MCF 10A (cell line): ENCODE data around the gene ST7. TPM values are rescaled to one million over a fixed set of nuclear protein-coding genes. Genes with fewer than 3 reads are reported as not detected.
"Not testable (repeated sequence)": the region's sequence is repeated elsewhere in the genome, so short reads cannot be mapped to it uniquely, and the experiment has no call there.

Experiments
- BruUV-seq: library from RNA; stranded (reverse); fragments of 400-500 nt; replicated peaks from 2 replicates; lab custom pipeline; 2021; lab: Mats Ljungman, UMichigan
- CTCF ChIA-PET: fragments of 300-600 bp; sonication (Branson Sonifier 250); formaldehyde crosslinking; extraction: SDS; loops from one replicate; lab custom pipeline; 2021; ENCODE audit warnings: antibody characterized with exemption, inconsistent platforms; lab: Yijun Ruan, JAX
- POLR2A ChIA-PET: fragments of 300-600, 350-650 bp; sonication (Branson Sonifier 250); formaldehyde crosslinking; extraction: SDS; loops from one replicate; lab custom pipeline; 2020; ENCODE audit warnings: antibody characterized with exemption, inconsistent platforms; lab: Yijun Ruan, JAX
- DNase-seq: peaks from one replicate; pipeline ENCODE4 v3.0.0-alpha.2; 2018; ENCODE audit not compliant: unreplicated experiment
- H3K27ac Mint-ChIP-seq: one replicate; pipeline ENCODE4 v1.8.0; 2022; ENCODE audit warnings: mild to moderate bottlenecking, low read depth, mixed read lengths; ENCODE audit not compliant: unreplicated experiment
- H3K27me3 Mint-ChIP-seq: one replicate; pipeline ENCODE4 v1.8.0; 2022; ENCODE audit warnings: mixed read lengths; ENCODE audit not compliant: insufficient read depth, unreplicated experiment
- H3K36me3 Mint-ChIP-seq: one replicate; pipeline ENCODE4 v1.8.0; 2022; ENCODE audit warnings: mild to moderate bottlenecking, moderate library complexity, mixed read lengths; ENCODE audit not compliant: insufficient read depth, unreplicated experiment
- H3K4me1 Mint-ChIP-seq: one replicate; pipeline ENCODE4 v1.8.0; 2022; ENCODE audit warnings: mixed read lengths; ENCODE audit not compliant: insufficient read depth, unreplicated experiment
- H3K4me3 Mint-ChIP-seq: one replicate; pipeline ENCODE4 v1.8.0; 2022; ENCODE audit warnings: mild to moderate bottlenecking, moderate library complexity, mixed read lengths; ENCODE audit not compliant: unreplicated experiment
- H3K9me3 Mint-ChIP-seq: one replicate; pipeline ENCODE4 v1.8.0; 2022; ENCODE audit warnings: mixed read lengths; ENCODE audit not compliant: unreplicated experiment
- intact Hi-C: fragments of 100-400 bp; cut with micrococcal nuclease; formaldehyde crosslinking; loops from 2 replicates; pipeline ENCODE4 v1.14.1; 2022
- total RNA-seq: library from RNA; stranded (reverse); gene quantifications from 2 replicates; pipeline ENCODE4 v1.2.3, GENCODE V29; 2022
- TF ChIP-seq, protein P1 (sequence below): fragments of 200-600 bp; IDR thresholded peaks from one replicate; pipeline ENCODE4 v1.8.0; 2022; ENCODE audit warnings: antibody characterized with exemption, mild to moderate bottlenecking; ENCODE audit not compliant: unreplicated experiment

The ST7 gene
- total RNA-seq, 1 experiment from 2014 or later: 18.5 TPM

DNA sequence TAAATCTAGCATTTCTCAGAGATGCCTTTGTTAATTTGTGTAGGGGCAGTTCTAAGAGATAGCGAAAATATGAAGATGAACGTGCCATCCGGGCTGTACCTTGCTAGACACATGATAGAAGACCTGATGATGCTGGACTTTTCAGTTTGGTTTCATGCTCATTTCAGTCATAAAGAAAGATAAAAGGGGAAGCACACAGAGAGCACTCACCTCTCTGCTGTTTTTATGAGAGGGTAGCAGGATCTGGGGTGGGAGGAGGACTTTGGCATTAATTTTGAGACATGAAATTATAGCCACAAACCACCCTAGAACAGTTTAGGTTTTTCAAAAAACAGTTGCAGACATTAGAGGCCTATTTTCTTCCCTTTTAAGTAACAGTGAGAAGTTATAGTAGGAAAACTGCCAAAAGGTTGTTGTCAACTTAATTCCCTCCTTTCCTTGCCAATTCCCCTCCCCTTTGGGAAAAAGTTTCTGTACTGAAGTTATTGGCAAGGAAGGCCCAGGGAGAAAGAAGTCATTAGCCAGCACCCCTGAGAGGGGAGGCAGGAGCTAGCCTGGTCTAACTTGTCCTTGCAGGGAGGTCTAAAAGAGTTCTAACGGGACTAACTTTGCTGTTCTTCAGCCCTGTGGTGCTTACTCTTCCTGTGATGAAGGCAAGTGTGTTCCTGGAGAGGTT is 2.6 kb downstream of the ST7 start:
- Mint-ChIP-seq H3K4me3 (peak overlapping the region; percentile 91), H3K4me1 (peaks cover 21% of the 10 kb centered on the region), H3K9me3 (peaks cover 4% of the 10 kb centered on the region), H3K27me3 (no peaks in the 10 kb centered on the region), H3K27ac (peak overlapping the region; percentile 93), H3K36me3 (peaks cover 6% of the 10 kb centered on the region)
- DNase-seq: no peak
- ChIA-PET POLR2A (no interaction called here), CTCF (interaction anchor here (0.5 to 1.9 kb wide), 7 partner anchors 26 to 170 kb away, joined by 3 to 7 read pairs (median 6); no protein-coding TSS in a partner anchor)
- TF ChIP-seq, protein P1, sequence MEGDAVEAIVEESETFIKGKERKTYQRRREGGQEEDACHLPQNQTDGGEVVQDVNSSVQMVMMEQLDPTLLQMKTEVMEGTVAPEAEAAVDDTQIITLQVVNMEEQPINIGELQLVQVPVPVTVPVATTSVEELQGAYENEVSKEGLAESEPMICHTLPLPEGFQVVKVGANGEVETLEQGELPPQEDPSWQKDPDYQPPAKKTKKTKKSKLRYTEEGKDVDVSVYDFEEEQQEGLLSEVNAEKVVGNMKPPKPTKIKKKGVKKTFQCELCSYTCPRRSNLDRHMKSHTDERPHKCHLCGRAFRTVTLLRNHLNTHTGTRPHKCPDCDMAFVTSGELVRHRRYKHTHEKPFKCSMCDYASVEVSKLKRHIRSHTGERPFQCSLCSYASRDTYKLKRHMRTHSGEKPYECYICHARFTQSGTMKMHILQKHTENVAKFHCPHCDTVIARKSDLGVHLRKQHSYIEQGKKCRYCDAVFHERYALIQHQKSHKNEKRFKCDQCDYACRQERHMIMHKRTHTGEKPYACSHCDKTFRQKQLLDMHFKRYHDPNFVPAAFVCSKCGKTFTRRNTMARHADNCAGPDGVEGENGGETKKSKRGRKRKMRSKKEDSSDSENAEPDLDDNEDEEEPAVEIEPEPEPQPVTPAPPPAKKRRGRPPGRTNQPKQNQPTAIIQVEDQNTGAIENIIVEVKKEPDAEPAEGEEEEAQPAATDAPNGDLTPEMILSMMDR: no peak
- no TSS peak for BruUV-seq
- intact Hi-C loops: no loop called here

DNA sequence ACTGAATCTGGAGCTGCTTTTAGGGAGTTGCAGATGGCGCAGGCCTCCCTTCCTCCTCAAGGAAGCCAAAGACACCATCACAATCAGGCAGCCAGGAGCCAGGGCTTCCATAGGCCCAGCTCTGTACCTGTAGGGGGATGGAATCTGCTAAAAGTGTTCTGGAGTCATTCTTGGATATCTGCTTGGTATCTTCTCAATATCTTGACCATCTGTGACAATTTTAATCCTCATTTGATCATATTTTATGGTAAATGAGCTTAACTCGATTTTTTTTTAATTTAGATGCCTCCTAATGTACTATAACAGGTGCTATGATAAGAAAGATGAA is 3.1 kb downstream of the ST7 start:
- CTCF ChIA-PET: interaction anchor here (0.5 to 1.9 kb wide), 10 partner anchors 15 to 992 kb away, joined by 3 to 7 read pairs (median 4); no protein-coding TSS in a partner anchor
- no TSS peak for BruUV-seq
- H3K36me3 Mint-ChIP-seq: peaks cover 6% of the 10 kb centered on the region
- peaks cover 8% of the 10 kb centered on the region for H3K9me3 Mint-ChIP-seq
- no peaks in the 10 kb centered on the region for H3K27me3 Mint-ChIP-seq
- TF ChIP-seq, protein P1: no peak
- H3K4me3 Mint-ChIP-seq: no peak overlapping the region
- peaks cover 21% of the 10 kb centered on the region for H3K4me1 Mint-ChIP-seq
- H3K27ac Mint-ChIP-seq: no peak overlapping the region
- POLR2A ChIA-PET: interaction anchor here (1.0 kb wide), 1 partner anchor 95 kb away, joined by 3 read pairs; no protein-coding TSS in a partner anchor
- DNase-seq: no peak
- intact Hi-C loops: no loop called here

DNA sequence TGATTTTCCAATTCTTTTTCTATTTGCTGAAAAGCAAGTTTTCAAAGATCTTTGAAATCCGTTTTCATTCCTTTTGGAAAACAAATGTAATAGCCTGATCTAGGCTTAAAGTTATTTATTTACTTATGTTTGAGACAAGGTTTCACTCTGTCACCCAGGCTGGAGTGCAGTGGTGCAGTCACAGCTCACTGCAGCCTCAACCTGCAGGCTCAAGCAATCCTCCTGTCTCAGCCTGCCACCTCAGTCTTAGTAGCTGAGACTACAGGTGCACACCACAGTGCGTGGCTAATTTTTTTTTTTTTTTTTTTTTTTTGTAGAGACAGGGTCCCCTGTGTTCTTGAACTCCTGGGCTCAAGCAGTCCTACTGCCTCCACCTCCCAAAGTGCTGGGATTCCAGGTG is 4.6 kb downstream of the ST7 start:
- POLR2A ChIA-PET: no interaction called here
- TF ChIP-seq, protein P1: no peak
- peaks cover 8% of the 10 kb centered on the region for H3K9me3 Mint-ChIP-seq
- intact Hi-C loops: no loop called here
- CTCF ChIA-PET: interaction anchor here (0.6 to 2.2 kb wide), 5 partner anchors 8 to 169 kb away, joined by 3 to 7 read pairs (median 4); no protein-coding TSS in a partner anchor
- BruUV-seq: no TSS peak
- H3K4me3 Mint-ChIP-seq: no peak overlapping the region
- H3K36me3 Mint-ChIP-seq: peaks cover 6% of the 10 kb centered on the region
- no peak for DNase-seq
- no peak overlapping the region for H3K27ac Mint-ChIP-seq
- H3K4me1 Mint-ChIP-seq: peaks cover 21% of the 10 kb centered on the region
- no peaks in the 10 kb centered on the region for H3K27me3 Mint-ChIP-seq

DNA sequence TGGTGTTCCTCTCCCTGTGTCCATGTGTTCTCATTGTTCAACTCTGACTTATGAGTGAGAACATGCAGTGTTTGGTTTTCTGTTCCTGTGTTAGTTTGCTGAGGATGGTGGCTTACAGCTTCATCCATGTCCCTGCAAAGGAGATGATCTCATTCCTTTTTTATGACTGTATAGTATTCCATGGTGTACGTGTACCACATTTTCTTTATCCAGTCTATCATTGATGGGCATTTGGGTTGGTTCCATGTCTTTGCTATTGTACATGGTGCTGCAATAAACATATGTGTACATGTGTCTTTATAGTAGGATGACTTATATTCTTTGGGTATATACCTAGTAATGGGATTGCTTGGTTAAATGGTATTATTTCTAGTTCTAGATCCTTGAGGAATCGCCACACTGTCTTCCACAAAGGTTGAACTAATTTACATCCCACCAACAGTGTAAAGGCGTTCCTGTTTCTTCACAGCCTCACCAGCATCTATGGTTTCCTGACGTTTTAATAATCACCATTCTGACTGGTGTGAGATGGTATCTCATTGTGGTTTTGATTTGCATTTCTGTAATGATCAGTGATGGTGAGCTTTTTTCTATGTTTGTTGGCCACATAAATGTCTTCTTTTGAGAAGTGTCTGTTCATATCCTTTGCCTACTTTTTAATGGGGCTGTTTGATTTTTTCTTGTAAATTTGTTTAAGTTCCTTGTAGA is 8.8 kb downstream of the ST7 start:
- H3K27ac Mint-ChIP-seq, H3K4me3 Mint-ChIP-seq, H3K9me3 Mint-ChIP-seq, intact Hi-C loops, H3K36me3 Mint-ChIP-seq, BruUV-seq, H3K4me1 Mint-ChIP-seq, CTCF ChIA-PET, DNase-seq, H3K27me3 Mint-ChIP-seq, POLR2A ChIA-PET: not testable (repeated sequence)
